HEK293 (cell line): Measurements from ENCODE around the gene KRT6A.

Experiments
- CTCF ChIA-PET: fragments of 350-600 bp; formaldehyde crosslinking; extraction: SDS; loops from one replicate; lab custom pipeline; 2021; ENCODE audit warnings: antibody characterized with exemption; lab: Yijun Ruan, JAX
- POLR2A ChIA-PET: fragments of 300-600 bp; formaldehyde crosslinking; extraction: SDS; loops from one replicate; lab custom pipeline; 2020; ENCODE audit warnings: antibody characterized with exemption, inconsistent platforms; lab: Yijun Ruan, JAX
- H3K27ac ChIP-seq: fragments of 200-500 bp; sonication (Bioruptor generic); 2 replicates; pipeline ENCODE4 v1.5.1; 2014; ENCODE audit warnings: low read depth, low read length, control low read depth, inconsistent platforms; ENCODE audit errors: extremely low read depth
- H3K36me3 ChIP-seq, 2 experiments: fragments of 200-500 bp in 1 of 2; sonication (Bioruptor generic) in 1 of 2; 1 replicate in 1 of 2; 2 replicates in 1 of 2; pipeline ENCODE4 v1.5.1; 2014 to 2017; ENCODE audit warnings: inconsistent platforms in 2 of 2, low read length in 2 of 2; ENCODE audit not compliant: control insufficient read depth in 2 of 2, insufficient read depth in 1 of 2
- H3K4me1 ChIP-seq: fragments of 200-500 bp; sonication (Bioruptor generic); 2 replicates; pipeline ENCODE4 v1.5.1; 2014; ENCODE audit warnings: mild to moderate bottlenecking, low read length, inconsistent platforms; ENCODE audit not compliant: control insufficient read depth, insufficient read depth
- H3K4me3 ChIP-seq: 2 replicates; pipeline ENCODE4 v1.5.1; 2011; ENCODE audit warnings: low read depth, mild to moderate bottlenecking, control low read depth, low read length, moderate library complexity
- H3K9me3 ChIP-seq: fragments of 200-500 bp; sonication (Bioruptor generic); 2 replicates; pipeline ENCODE4 v1.5.1; 2014; ENCODE audit warnings: low read depth, low read length, inconsistent platforms; ENCODE audit not compliant: control insufficient read depth, insufficient read depth
- ATF2 ChIP-seq: fragments of 450-650 bp; formaldehyde crosslinking; IDR thresholded peaks from 2 replicates; pipeline ENCODE4 v1.5.1; 2016; ENCODE audit warnings: missing biosample characterization, missing genetic modification characterization, low read depth
- CTCF ChIP-seq: fragments of 450-650 bp; formaldehyde crosslinking; IDR thresholded peaks from 2 replicates; pipeline ENCODE4 v1.5.1; 2016; ENCODE audit warnings: missing biosample characterization, missing genetic modification characterization
- GLI2 ChIP-seq: fragments of 450-650 bp; formaldehyde crosslinking; IDR thresholded peaks from 2 replicates; pipeline ENCODE4; 2017; ENCODE audit warnings: missing biosample characterization, missing genetic modification characterization, low read depth, borderline replicate concordance
- GLIS2 ChIP-seq: fragments of 450-650 bp; formaldehyde crosslinking; IDR thresholded peaks from 2 replicates; pipeline ENCODE4 v1.5.1; 2016; ENCODE audit warnings: missing biosample characterization, missing genetic modification characterization
- MYNN ChIP-seq: fragments of 450-650 bp; formaldehyde crosslinking; IDR thresholded peaks from 2 replicates; pipeline ENCODE4 v1.5.1; 2016; ENCODE audit warnings: missing biosample characterization, missing genetic modification characterization, borderline replicate concordance
- PRDM6 ChIP-seq: fragments of 450-650 bp; formaldehyde crosslinking; IDR thresholded peaks from 2 replicates; pipeline ENCODE4 v1.5.1; 2017; ENCODE audit warnings: missing biosample characterization, missing genetic modification characterization
- ZEB2 ChIP-seq: fragments of 450-650 bp; formaldehyde crosslinking; IDR thresholded peaks from 2 replicates; pipeline ENCODE4 v1.5.1; 2016; ENCODE audit warnings: missing biosample characterization, missing genetic modification characterization
- ZNF140 ChIP-seq: fragments of 450-650 bp; formaldehyde crosslinking; IDR thresholded peaks from 2 replicates; pipeline ENCODE4 v1.5.1; 2016; ENCODE audit warnings: missing biosample characterization, missing genetic modification characterization
- ZNF16 ChIP-seq: fragments of 450-650 bp; formaldehyde crosslinking; IDR thresholded peaks from 2 replicates; pipeline ENCODE4 v1.5.1; 2016; ENCODE audit warnings: low read depth, missing biosample characterization, missing genetic modification characterization
- ZNF174 ChIP-seq: fragments of 450-650 bp; formaldehyde crosslinking; IDR thresholded peaks from 2 replicates; pipeline ENCODE4 v1.5.0; 2017; ENCODE audit warnings: missing biosample characterization, mild to moderate bottlenecking, missing genetic modification characterization
- ZNF184 ChIP-seq: fragments of 450-650 bp; IDR thresholded peaks from 2 replicates; pipeline ENCODE4 v1.5.1; 2018; ENCODE audit warnings: missing biosample characterization, mild to moderate bottlenecking, missing genetic modification characterization
- ZNF280D ChIP-seq: fragments of 450-650 bp; formaldehyde crosslinking; IDR thresholded peaks from 2 replicates; pipeline ENCODE4 v1.5.1; 2016; ENCODE audit warnings: missing biosample characterization, missing genetic modification characterization
- ZNF366 ChIP-seq: fragments of 450-650 bp; formaldehyde crosslinking; conservative IDR thresholded peaks from 2 replicates; pipeline ENCODE4 v1.5.1; 2016; ENCODE audit warnings: missing biosample characterization, missing genetic modification characterization
- ZNF514 ChIP-seq: fragments of 450-650 bp; formaldehyde crosslinking; IDR thresholded peaks from 2 replicates; pipeline ENCODE4 v1.5.1; 2016; ENCODE audit warnings: missing biosample characterization, missing genetic modification characterization
- ZNF654 ChIP-seq: fragments of 450-650 bp; formaldehyde crosslinking; IDR thresholded peaks from 2 replicates; pipeline ENCODE4 v1.5.1; 2016; ENCODE audit warnings: low read depth, missing biosample characterization, missing genetic modification characterization
- ZNF658 ChIP-seq: fragments of 450-650 bp; formaldehyde crosslinking; IDR thresholded peaks from 2 replicates; pipeline ENCODE4; 2016; ENCODE audit warnings: missing biosample characterization, missing genetic modification characterization
- ZNF701 ChIP-seq: fragments of 450-650 bp; formaldehyde crosslinking; IDR thresholded peaks from 2 replicates; pipeline ENCODE4 v1.5.1; 2016; ENCODE audit warnings: missing biosample characterization, missing genetic modification characterization
- ZNF704 ChIP-seq: fragments of 450-650 bp; formaldehyde crosslinking; IDR thresholded peaks from 2 replicates; pipeline ENCODE4 v1.5.1; 2016; ENCODE audit warnings: missing biosample characterization, missing genetic modification characterization

KRT6A gene

GRCh38 chr12:52517005-52517835, 24.2 kb upstream of the KRT6A start:
- no peak overlapping the region for H3K27ac ChIP-seq
- ChIA-PET POLR2A (no interaction called here), CTCF (interaction anchor here (1.2 to 2.0 kb wide), 3 partner anchors 121 to 362 kb away, joined by 4 read pairs; no protein-coding TSS in a partner anchor)
- no peaks in the 10 kb centered on the region for H3K4me1 ChIP-seq
- H3K9me3 ChIP-seq, result no peaks in the 10 kb centered on the region
- no peaks in the 10 kb centered on the region for H3K36me3 ChIP-seq
- H3K4me3 ChIP-seq, result no peak overlapping the region
- TF ChIP-seq ZNF514 (tag by site-specific recombination), result no peak
- TF ChIP-seq ZNF701 (tag by site-specific recombination), result no peak
- no peak for TF ChIP-seq ZNF184 (tag by site-specific recombination)
- TF ChIP-seq ZNF280D (tag by site-specific recombination), result no peak
- TF ChIP-seq MYNN (tag by site-specific recombination), result no peak
- TF ChIP-seq CTCF (tag by site-specific recombination), result no peak
- TF ChIP-seq ZNF16, result no peak
- TF ChIP-seq ATF2 (tag by site-specific recombination), result no peak
- TF ChIP-seq ZNF704, result no peak
- TF ChIP-seq ZNF174 (tag by site-specific recombination), result no peak
- no peak for TF ChIP-seq GLIS2 (tag by site-specific recombination)
- TF ChIP-seq ZNF140 (tag by site-specific recombination), result no peak
- no peak for TF ChIP-seq ZNF654
- TF ChIP-seq GLI2 (tag by site-specific recombination), result no peak
- TF ChIP-seq PRDM6 (tag by site-specific recombination), result no peak
- TF ChIP-seq ZNF658 (tag by site-specific recombination), result no peak
- TF ChIP-seq ZEB2, result no peak
- TF ChIP-seq ZNF366 (tag by site-specific recombination), result no peak
